ENCODE data around the gene ARL5A.

ARL5A gene

GRCh38 chr2:151833984-151834383 lies 5.8 kb upstream of the ARL5A start:
- peak in 1 of 2 experiments; percentile 40 for DNase-seq (ENCODE audit: low read depth in 1 of 2, low spot score in 1 of 2)
- TF ChIP-seq CTCF (IDR thresholded peaks at IDR 0.05; ENCODE audit: insufficient read depth, low read length) (no peak), SPI1 (IDR thresholded peaks at IDR 0.05; ENCODE audit: borderline replicate concordance, low read depth) (0 out of 2 replicates have a peak, but pooled peaks have one; percentile 1)
- H3K27ac ChIP-seq (replicated peaks): no peak overlapping the region
- no peak overlapping the region for H3K4me3 ChIP-seq (replicated peaks; ENCODE audit: insufficient read depth, low read length)
- no peaks in the 10 kb centered on the region for H3K27me3 ChIP-seq (ENCODE audit: insufficient read depth, poor library complexity, severe bottlenecking)

GRCh38 chr2:151830961-151831360 lies 2.7 kb upstream of the ARL5A start:
- H3K4me3 ChIP-seq (replicated peaks; ENCODE audit: insufficient read depth, low read length): no peak overlapping the region

GRCh38 chr2:151828890-151829324 lies 686 bp upstream of the ARL5A start:
- DNase-seq (ENCODE audit: low read depth in 1 of 2, low spot score in 1 of 2): no peak
- no peaks in the 10 kb centered on the region for H3K27me3 ChIP-seq (ENCODE audit: insufficient read depth, poor library complexity, severe bottlenecking)
- TF ChIP-seq CTCF (IDR thresholded peaks at IDR 0.05; ENCODE audit: insufficient read depth, low read length) (no peak), REST (IDR thresholded peaks at IDR 0.05; ENCODE audit: insufficient replicate concordance, low read depth) (no peak), SPI1 (IDR thresholded peaks at IDR 0.05; ENCODE audit: borderline replicate concordance, low read depth) (no peak), POLR2AphosphoS5 (IDR thresholded peaks at IDR 0.05; ENCODE audit: low read depth) (no peak), GABPA (IDR thresholded peaks at IDR 0.05; ENCODE audit: low read depth) (no peak)
- H3K4me3 ChIP-seq (replicated peaks; ENCODE audit: insufficient read depth, low read length): peak overlapping the region; percentile 35
- H3K27ac ChIP-seq (replicated peaks): peak overlapping the region; percentile 64

More at GRCh38 chr2:151830961-151831360, 2.7 kb upstream of the ARL5A start:
- H3K27ac ChIP-seq (replicated peaks): no peak overlapping the region
- TF ChIP-seq REST (IDR thresholded peaks at IDR 0.05; ENCODE audit: insufficient replicate concordance, low read depth) (no peak), POLR2AphosphoS5 (IDR thresholded peaks at IDR 0.05; ENCODE audit: low read depth) (no peak), SPI1 (IDR thresholded peaks at IDR 0.05; ENCODE audit: borderline replicate concordance, low read depth) (no peak), CTCF (IDR thresholded peaks at IDR 0.05; ENCODE audit: insufficient read depth, low read length) (no peak), GABPA (IDR thresholded peaks at IDR 0.05; ENCODE audit: low read depth) (no peak)
- DNase-seq (ENCODE audit: low read depth in 1 of 2, low spot score in 1 of 2): no peak
- no peaks in the 10 kb centered on the region for H3K27me3 ChIP-seq (ENCODE audit: insufficient read depth, poor library complexity, severe bottlenecking)

- Histone ChIP-seq H3K4me3 (replicated peaks; ENCODE audit: insufficient read depth, low read length) (peak overlapping the region; percentile 96), H3K27ac (replicated peaks) (peak overlapping the region; percentile 79), H3K27me3 (ENCODE audit: insufficient read depth, poor library complexity, severe bottlenecking) (no peaks in the 10 kb centered on the region)
- DNase-seq (ENCODE audit: low read depth in 1 of 2, low spot score in 1 of 2): peak in 1 of 2 experiments; percentile 30
- TF ChIP-seq GABPA (IDR thresholded peaks at IDR 0.05; ENCODE audit: low read depth) (no peak), SPI1 (IDR thresholded peaks at IDR 0.05; ENCODE audit: borderline replicate concordance, low read depth) (no peak), REST (IDR thresholded peaks at IDR 0.05; ENCODE audit: insufficient replicate concordance, low read depth) (no peak), CTCF (IDR thresholded peaks at IDR 0.05; ENCODE audit: insufficient read depth, low read length) (no peak), POLR2AphosphoS5 (IDR thresholded peaks at IDR 0.05; ENCODE audit: low read depth) (no peak)
Observed at GRCh38 chr2:151827564-151828142, 568 bp downstream of the ARL5A start.

Measured in HL-60 (cell line).